HG03432 (cell line): ENCODE measurements around the gene MPO.

Experiments used
- ATAC-seq: cut with Tn5 transposase; IDR thresholded peaks from one replicate; pipeline ENCODE4 v1.9.1; 2021; ENCODE audit warnings: mild to moderate bottlenecking, moderate library complexity; ENCODE audit not compliant: unreplicated experiment

MPO gene

GRCh38 chr17:58308173-58308984, 27.6 kb upstream of the MPO start:
- ATAC-seq: no peak

- no peak for ATAC-seq
Measured at GRCh38 chr17:58307468-58308172, 26.9 kb upstream of the MPO start.

GRCh38 chr17:58306131-58306951, 25.6 kb upstream of the MPO start:
- ATAC-seq: no peak

GRCh38 chr17:58305626-58306025, 24.9 kb upstream of the MPO start:
- no peak for ATAC-seq

- no peak for ATAC-seq
Measured at GRCh38 chr17:58304750-58305486, 24.2 kb upstream of the MPO start.

GRCh38 chr17:58303971-58304749, 23.4 kb upstream of the MPO start:
- no peak for ATAC-seq

GRCh38 chr17:58302919-58303585, 22.3 kb upstream of the MPO start:
- no peak for ATAC-seq

GRCh38 chr17:58302171-58302918, 21.6 kb upstream of the MPO start:
- ATAC-seq: no peak

GRCh38 chr17:58301504-58302150, 20.9 kb upstream of the MPO start:
- no peak for ATAC-seq

GRCh38 chr17:58300336-58300735, 19.6 kb upstream of the MPO start:
- ATAC-seq: no peak

GRCh38 chr17:58294034-58294433, 13.3 kb upstream of the MPO start:
- no peak for ATAC-seq

- ATAC-seq: no peak
Measured at GRCh38 chr17:58291246-58291645, 10.5 kb upstream of the MPO start.

GRCh38 chr17:58289869-58290268, 9.1 kb upstream of the MPO start:
- no peak for ATAC-seq

- ATAC-seq: no peak
Measured at GRCh38 chr17:58285422-58285810, 4.7 kb upstream of the MPO start.

- no peak for ATAC-seq
Measured at GRCh38 chr17:58284613-58285421, 4.1 kb upstream of the MPO start.

GRCh38 chr17:58283674-58284612, 3.2 kb upstream of the MPO start:
- ATAC-seq: no peak
